Measurements from ENCODE around the gene PIGC.
A peak's percentile ranks its signal among the peaks of the same experiment; 100 is the strongest.
"Not testable (repeated sequence)": the region's sequence is repeated elsewhere in the genome, so short reads cannot be mapped to it uniquely, and the experiment has no call there.

PIGC gene

GRCh38 chr1:172442404-172442803 is 1.5 kb downstream of the PIGC start:
- H3K4me3 ChIP-seq (ENCODE audit: low read depth, low read length): no peak overlapping the region
- POLR2A ChIA-PET: no interaction called here
- H3K27ac ChIP-seq (ENCODE audit: extremely low read depth, low read depth, low read length): no peak overlapping the region
- H3K4me1 ChIP-seq (ENCODE audit: control insufficient read depth, insufficient read depth, low read length): no peaks in the 10 kb centered on the region
- CTCF ChIA-PET: interaction anchor here (0.6 to 2.8 kb wide), 8 partner anchors 10 to 641 kb away, joined by 3 to 23 read pairs (median 3); no protein-coding TSS in a partner anchor
- TF ChIP-seq ZNF768 (tag by site-specific recombination; IDR thresholded peaks at IDR 0.05) (no peak), ZBTB8A (tag by site-specific recombination; IDR thresholded peaks at IDR 0.05) (no peak), PRDM10 (tag by site-specific recombination; IDR thresholded peaks at IDR 0.05) (no peak), ZBTB26 (tag by site-specific recombination; optimal IDR thresholded peaks at IDR 0.05) (no peak), ZNF2 (tag by site-specific recombination; IDR thresholded peaks at IDR 0.05) (no peak), ZNF214 (tag by site-specific recombination; IDR thresholded peaks at IDR 0.05; ENCODE audit: borderline replicate concordance) (no peak), ZNF362 (tag by site-specific recombination; IDR thresholded peaks at IDR 0.05) (no peak), MYNN (tag by site-specific recombination; IDR thresholded peaks at IDR 0.05; ENCODE audit: borderline replicate concordance) (no peak), ZNF175 (tag by site-specific recombination; IDR thresholded peaks at IDR 0.05) (no peak), ZNF664 (tag by site-specific recombination; IDR thresholded peaks at IDR 0.05) (no peak)
- no peaks in the 10 kb centered on the region for H3K9me3 ChIP-seq (ENCODE audit: control insufficient read depth, insufficient read depth, low read depth, low read length)
- H3K36me3 ChIP-seq (ENCODE audit: control insufficient read depth in 2 of 2, insufficient read depth in 1 of 2, low read length in 2 of 2): peaks cover 0 to 19% of the 10 kb centered on the region in 2 experiments; a peak in 1 of 3 replicates

DNA sequence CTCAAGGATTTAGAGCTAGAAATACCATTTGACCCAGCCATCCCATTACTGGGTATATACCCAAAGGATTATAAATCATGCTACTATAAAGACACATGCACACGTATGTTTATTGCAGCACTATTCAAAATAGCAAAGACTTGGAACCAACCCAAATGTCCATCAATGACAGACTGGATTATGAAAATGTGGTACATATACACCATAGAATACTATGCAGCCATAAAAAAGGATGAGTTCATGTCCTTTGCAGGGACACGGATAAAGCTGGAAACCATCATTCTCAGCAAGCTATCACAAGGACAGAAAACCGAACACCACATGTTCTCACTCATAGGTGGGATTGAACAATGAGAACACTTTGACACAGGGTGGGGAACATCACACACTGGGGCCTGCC is 6.7 kb downstream of the PIGC start:
- peak; percentile 79 for TF ChIP-seq ZNF146 (tag by site-specific recombination; IDR thresholded peaks at IDR 0.05)
- H3K9me3 ChIP-seq (ENCODE audit: control insufficient read depth, insufficient read depth, low read depth, low read length); H3K27ac ChIP-seq (ENCODE audit: extremely low read depth, low read depth, low read length); POLR2A ChIA-PET; H3K4me1 ChIP-seq (ENCODE audit: control insufficient read depth, insufficient read depth, low read length); H3K4me3 ChIP-seq (ENCODE audit: low read depth, low read length): not testable (repeated sequence)
- peaks cover 0 to 15% of the 10 kb centered on the region in 2 experiments; a peak in 1 of 3 replicates for H3K36me3 ChIP-seq (ENCODE audit: control insufficient read depth in 2 of 2, insufficient read depth in 1 of 2, low read length in 2 of 2)
- CTCF ChIA-PET: interaction anchor here (0.6 kb wide), 1 partner anchor 15 kb away, joined by 3 read pairs; no protein-coding TSS in a partner anchor

GRCh38 chr1:172431721-172432192 is 12.1 kb downstream of the PIGC start:
- H3K36me3 ChIP-seq (ENCODE audit: control insufficient read depth in 2 of 2, insufficient read depth in 1 of 2, low read length in 2 of 2): no peaks in the 10 kb centered on the region
- ChIA-PET CTCF (interaction anchor here (0.5 to 1.2 kb wide), 3 partner anchors 115 to 768 kb away, joined by 3 read pairs; no protein-coding TSS in a partner anchor), POLR2A (interaction anchor here (0.5 kb wide), 1 partner anchor 326 kb away, joined by 4 read pairs; no protein-coding TSS in a partner anchor)
- H3K27ac ChIP-seq (ENCODE audit: extremely low read depth, low read depth, low read length): no peak overlapping the region
- H3K4me1 ChIP-seq (ENCODE audit: control insufficient read depth, insufficient read depth, low read length): no peaks in the 10 kb centered on the region
- TF ChIP-seq WT1 (tag by site-specific recombination; IDR thresholded peaks at IDR 0.05): no peak
- no peak for TF ChIP-seq TCF7L2 (IDR thresholded peaks at IDR 0.05; ENCODE audit: borderline replicate concordance, low read depth, low read length)
- TF ChIP-seq ZNF184 (tag by site-specific recombination; IDR thresholded peaks at IDR 0.05): no peak
- TF ChIP-seq PRDM6 (tag by site-specific recombination; IDR thresholded peaks at IDR 0.05): no peak
- TF ChIP-seq ZBTB48 (tag by site-specific recombination; IDR thresholded peaks at IDR 0.05): no peak
- TF ChIP-seq ZNF302 (tag by site-specific recombination; IDR thresholded peaks at IDR 0.05; ENCODE audit: low read depth): no peak
- no peak for TF ChIP-seq ZNF221 (tag by site-specific recombination; IDR thresholded peaks at IDR 0.05; ENCODE audit: borderline replicate concordance)
- H3K9me3 ChIP-seq (ENCODE audit: control insufficient read depth, insufficient read depth, low read depth, low read length): no peaks in the 10 kb centered on the region
- no peak overlapping the region for H3K4me3 ChIP-seq (ENCODE audit: low read depth, low read length)
